IPS DF 6.9 (cell line): ENCODE data around the gene TMEM61.
"Not testable (repeated sequence)": the region's sequence is repeated elsewhere in the genome, so short reads cannot be mapped to it uniquely, and the experiment has no call there.

ENCODE experiments used
- DNase-seq: peaks from one replicate; pipeline ENCODE4 v3.0.0-alpha.2; 2013; ENCODE audit warnings: low read depth, low spot score
- H3K27ac ChIP-seq: one replicate; pipeline ENCODE4 v1.5.1; 2013; ENCODE audit warnings: low read length, control low read depth
- H3K27me3 ChIP-seq: 2 replicates; pipeline ENCODE4 v1.6.1; 2013; ENCODE audit warnings: mild to moderate bottlenecking, low read length; ENCODE audit not compliant: control insufficient read depth, insufficient read depth
- H3K36me3 ChIP-seq: 2 replicates; pipeline ENCODE4 v1.6.1; 2013; ENCODE audit warnings: low read length; ENCODE audit not compliant: control insufficient read depth, insufficient read depth
- H3K4me1 ChIP-seq: 2 replicates; pipeline ENCODE4 v1.6.1; 2013; ENCODE audit warnings: low read length; ENCODE audit not compliant: control insufficient read depth, insufficient read depth
- H3K4me3 ChIP-seq: 2 replicates; pipeline ENCODE4 v1.5.1; 2013; ENCODE audit warnings: mild to moderate bottlenecking, low read length
- H3K9me3 ChIP-seq: 2 replicates; pipeline ENCODE4 v1.6.1; 2013; ENCODE audit warnings: low read length, inconsistent platforms; ENCODE audit not compliant: control insufficient read depth, insufficient read depth
- WGBS: extraction: QIAGEN DNeasy Blood & Tissue Kit; methylation state at CpG from one replicate; pipeline ENCODE4 v1.1.7; 2013; ENCODE audit warnings: mixed read lengths, missing lambda C conversion rate; ENCODE audit not compliant: insufficient read length, insufficient coverage; 5-methylcytosine and 5-hydroxymethylcytosine counted together

Gene TMEM61

GRCh38 chr1:54980528-54981241 lies at the start of gene TMEM61:
TSS of gene TMEM61 (plus strand) at chr1:54980628. CDS start at chr1:54981066, 438 bp downstream.
- Histone ChIP-seq H3K4me3 (peak within 1 kb of the TSS; percentile 50; the same call in 1 of the 2 replicates), H3K9me3 (no peaks in the 10 kb centered on the region), H3K27ac (no peak within 1 kb of the TSS), H3K27me3 (peaks cover 6% of the 10 kb centered on the region; the same call in 1 of the 2 replicates), H3K4me1 (peaks cover 3% of the 10 kb centered on the region), H3K36me3 (no peaks in the 10 kb centered on the region)
- WGBS = no CpG with 5 or more reads among the region's 69 CpGs
- no peak for DNase-seq

GRCh38 chr1:54931275-54931840 lies 49.1 kb upstream of the TMEM61 start:
- H3K4me1 ChIP-seq = peaks cover 1% of the 10 kb centered on the region; the same call in 1 of the 2 replicates
- H3K27me3 ChIP-seq = no peaks in the 10 kb centered on the region; the same call in 1 of the 2 replicates
- no peak overlapping the region for H3K27ac ChIP-seq
- no CpG with 5 or more reads among the region's 1 CpG for WGBS
- no peaks in the 10 kb centered on the region for H3K9me3 ChIP-seq
- H3K36me3 ChIP-seq = no peaks in the 10 kb centered on the region
- DNase-seq = no peak
- H3K4me3 ChIP-seq = no peak overlapping the region

- not testable (repeated sequence) for H3K9me3 ChIP-seq, H3K4me1 ChIP-seq, H3K27me3 ChIP-seq, H3K36me3 ChIP-seq, DNase-seq, H3K27ac ChIP-seq, H3K4me3 ChIP-seq
- WGBS = no CpG with 5 or more reads among the region's 6 CpGs
Measured at GRCh38 chr1:54934081-54934480, 46.3 kb upstream of the TMEM61 start.

GRCh38 chr1:54934869-54935268 lies 45.6 kb upstream of the TMEM61 start:
- no peak for DNase-seq
- Histone ChIP-seq H3K27ac (no peak overlapping the region), H3K9me3 (no peaks in the 10 kb centered on the region), H3K4me3 (no peak overlapping the region), H3K36me3 (no peaks in the 10 kb centered on the region), H3K4me1 (peaks cover 3% of the 10 kb centered on the region), H3K27me3 (no peaks in the 10 kb centered on the region; the same call in 1 of the 2 replicates)

GRCh38 chr1:54936791-54937190 lies 43.6 kb upstream of the TMEM61 start:
- no CpG with 5 or more reads among the region's 4 CpGs for WGBS
- Histone ChIP-seq H3K4me3 (no peak overlapping the region), H3K9me3 (no peaks in the 10 kb centered on the region), H3K27me3 (no peaks in the 10 kb centered on the region; the same call in 1 of the 2 replicates), H3K36me3 (no peaks in the 10 kb centered on the region), H3K27ac (no peak overlapping the region), H3K4me1 (peaks cover 3% of the 10 kb centered on the region)
- no peak for DNase-seq

GRCh38 chr1:54937469-54937868 lies 43.0 kb upstream of the TMEM61 start:
- Histone ChIP-seq H3K27me3 (no peaks in the 10 kb centered on the region; the same call in 1 of the 2 replicates), H3K4me1 (peaks cover 3% of the 10 kb centered on the region), H3K27ac (no peak overlapping the region), H3K9me3 (no peaks in the 10 kb centered on the region), H3K36me3 (no peaks in the 10 kb centered on the region), H3K4me3 (no peak overlapping the region)
- no CpG with 5 or more reads among the region's 1 CpG for WGBS
- DNase-seq = no peak

- H3K27me3 ChIP-seq, H3K9me3 ChIP-seq, DNase-seq, H3K27ac ChIP-seq, H3K4me1 ChIP-seq, H3K36me3 ChIP-seq, H3K4me3 ChIP-seq: not testable (repeated sequence)
- no CpG with 5 or more reads among the region's 4 CpGs for WGBS
Measured at GRCh38 chr1:54938955-54939354, 41.5 kb upstream of the TMEM61 start.

GRCh38 chr1:54940042-54940441 lies 40.4 kb upstream of the TMEM61 start:
- Histone ChIP-seq H3K27me3 (no peaks in the 10 kb centered on the region; the same call in 1 of the 2 replicates), H3K36me3 (no peaks in the 10 kb centered on the region), H3K4me1 (peaks cover 3% of the 10 kb centered on the region), H3K9me3 (no peaks in the 10 kb centered on the region), H3K4me3 (no peak overlapping the region), H3K27ac (no peak overlapping the region)
- no peak for DNase-seq

GRCh38 chr1:54942976-54943375 lies 37.5 kb upstream of the TMEM61 start:
- WGBS = no CpG with 5 or more reads among the region's 4 CpGs
- H3K27ac ChIP-seq = no peak overlapping the region
- no peak for DNase-seq
- peaks cover 2% of the 10 kb centered on the region; the same call in 1 of the 2 replicates for H3K4me1 ChIP-seq
- no peaks in the 10 kb centered on the region for H3K9me3 ChIP-seq
- no peaks in the 10 kb centered on the region for H3K36me3 ChIP-seq
- H3K4me3 ChIP-seq = no peak overlapping the region
- H3K27me3 ChIP-seq = no peaks in the 10 kb centered on the region

- Histone ChIP-seq H3K36me3 (no peaks in the 10 kb centered on the region), H3K27me3 (no peaks in the 10 kb centered on the region), H3K9me3 (no peaks in the 10 kb centered on the region), H3K4me3 (no peak overlapping the region), H3K4me1 (peaks cover 2% of the 10 kb centered on the region; the same call in 1 of the 2 replicates), H3K27ac (no peak overlapping the region)
- no CpG with 5 or more reads among the region's 9 CpGs for WGBS
- DNase-seq = peak; percentile 74
Measured at GRCh38 chr1:54944610-54945392, 35.6 kb upstream of the TMEM61 start.
